GM23248 (cell line): ENCODE measurements around the gene CAV2. TPM values are rescaled to one million over a fixed set of nuclear protein-coding genes. Genes with fewer than 3 reads are reported as not detected.

Experiments
- DNase-seq: peaks from one replicate; pipeline ENCODE4 v3.0.0-alpha.2; 2015
- H2AFZ ChIP-seq: fragments of 200-600 bp; sonication (generic); 2 replicates; pipeline ENCODE4 v1.6.1; 2016; ENCODE audit warnings: antibody characterized with exemption
- H3F3A ChIP-seq: fragments of 200-600 bp; sonication (generic); 2 replicates; pipeline ENCODE4 v1.6.1; 2016; ENCODE audit warnings: mild to moderate bottlenecking, antibody characterized with exemption, mixed run types; ENCODE audit not compliant: insufficient read depth
- H3K27ac ChIP-seq: fragments of 200-600 bp; sonication (generic); 2 replicates; pipeline ENCODE4 v1.5.1; 2016; ENCODE audit warnings: mild to moderate bottlenecking
- H3K27me3 ChIP-seq: fragments of 200-600 bp; sonication (generic); replicated peaks from 2 replicates; pipeline ENCODE4 v1.6.1; 2016; ENCODE audit warnings: mild to moderate bottlenecking; ENCODE audit not compliant: insufficient read depth
- H3K36me3 ChIP-seq: fragments of 200-600 bp; sonication (generic); 2 replicates; pipeline ENCODE4 v1.6.1; 2016; ENCODE audit warnings: low read depth, mild to moderate bottlenecking
- H3K4me1 ChIP-seq: fragments of 200-600 bp; sonication (generic); 2 replicates; pipeline ENCODE4 v1.6.1; 2016; ENCODE audit warnings: mild to moderate bottlenecking; ENCODE audit not compliant: insufficient read depth
- H3K4me2 ChIP-seq: fragments of 200-600 bp; sonication (generic); one replicate; pipeline ENCODE4 v1.6.1; 2016; ENCODE audit warnings: mild to moderate bottlenecking; ENCODE audit not compliant: unreplicated experiment
- H3K4me3 ChIP-seq: fragments of 200-600 bp; sonication (generic); 2 replicates; pipeline ENCODE4 v1.5.1; 2016; ENCODE audit warnings: mild to moderate bottlenecking
- H3K79me2 ChIP-seq: fragments of 200-600 bp; sonication (generic); 2 replicates; pipeline ENCODE4 v1.6.1; 2016; ENCODE audit warnings: mild to moderate bottlenecking; ENCODE audit not compliant: insufficient read depth
- H3K9ac ChIP-seq: fragments of 200-600 bp; sonication (generic); 2 replicates; pipeline ENCODE4 v1.6.1; 2016; ENCODE audit warnings: mild to moderate bottlenecking
- H3K9me2 ChIP-seq: fragments of 200-600 bp; sonication (generic); 2 replicates; pipeline ENCODE4 v1.6.1; 2016; ENCODE audit warnings: mixed run types, mild to moderate bottlenecking, moderate library complexity; ENCODE audit not compliant: insufficient read depth
- H3K9me3 ChIP-seq: fragments of 200-600 bp; sonication (generic); one replicate; pipeline ENCODE4 v1.6.1; 2017; ENCODE audit warnings: low read depth
- H4K20me1 ChIP-seq: fragments of 200-600 bp; sonication (generic); 2 replicates; pipeline ENCODE4 v1.6.0; 2016; ENCODE audit not compliant: insufficient read depth
- EZH2 ChIP-seq: fragments of 200-600 bp; sonication (generic); IDR thresholded peaks from 2 replicates; pipeline ENCODE4 v1.6.1; 2018; ENCODE audit warnings: antibody characterized with exemption, mild to moderate bottlenecking; ENCODE audit not compliant: insufficient read depth, poor library complexity, severe bottlenecking
- EZH2phosphoT487 ChIP-seq: fragments of 200-600 bp; sonication (generic); IDR thresholded peaks from 2 replicates; pipeline ENCODE4 v1.6.1; 2018; ENCODE audit warnings: antibody characterized with exemption, moderate library complexity, mild to moderate bottlenecking, low read depth; ENCODE audit not compliant: insufficient read depth
- WGBS, 2 experiments: methylation state at CpG; one replicate each; pipeline ENCODE4 v1.1.6; 2015 to 2017; ENCODE audit warnings: low lambda C conversion rate in 2 of 2, low coverage in 1 of 2; ENCODE audit errors: missing lambda C conversion rate in 2 of 2; 5-methylcytosine and 5-hydroxymethylcytosine counted together
- in situ Hi-C: fragments of 300-500 bp; cut with MboI; formaldehyde crosslinking; loops from 2 replicates; pipeline ENCODE4 v1.15.0; 2020
- polyA plus RNA-seq: library from polyadenylated mRNA; unstranded; fragments of >200 nt; fragmentation: Nextera tagmentation; extraction: Ambion mirVana; gene quantifications from 2 replicates; pipeline ENCODE4 v1.2.1, GENCODE V29; 2016
- total RNA-seq: library from RNA; depleted of rRNA; stranded (reverse); fragments of >200 nt; shearing (Covaris generic); gene quantifications from 2 replicates; pipeline ENCODE4 v1.2.3, GENCODE V29; 2014

Gene CAV2
- total and polyA plus RNA-seq, 2 experiments from 2014 or later, result 283 to 344 TPM

GRCh38 chr7:116501425-116502167, 2.1 kb downstream of the CAV2 start:
- Histone ChIP-seq H3K36me3 (peaks cover 46% of the 10 kb centered on the region), H3K27me3 (no peaks in the 10 kb centered on the region), H2AFZ (no peak overlapping the region), H3K27ac (peak overlapping the region; percentile 80; the same call in 1 of the 2 replicates), H3K4me3 (peak overlapping the region; percentile 88), H3K4me1 (peaks cover 42% of the 10 kb centered on the region), H3F3A (peaks cover 48% of the 10 kb centered on the region), H3K9me3 (no peaks in the 10 kb centered on the region), H3K4me2 (peak overlapping the region; percentile 99), H3K9ac (peak overlapping the region; percentile 94), H3K9me2 (no peaks in the 10 kb centered on the region), H4K20me1 (no peaks in the 10 kb centered on the region), H3K79me2 (peaks cover 68% of the 10 kb centered on the region)
- TF ChIP-seq EZH2phosphoT487 (no peak), EZH2 (no peak)
- DNase-seq, result peak; percentile 31
- WGBS, 2 experiments, result 83 to 84% methylated on average over 5 of the region's 5 CpGs
- in situ Hi-C loops, result no loop called here

DNA sequence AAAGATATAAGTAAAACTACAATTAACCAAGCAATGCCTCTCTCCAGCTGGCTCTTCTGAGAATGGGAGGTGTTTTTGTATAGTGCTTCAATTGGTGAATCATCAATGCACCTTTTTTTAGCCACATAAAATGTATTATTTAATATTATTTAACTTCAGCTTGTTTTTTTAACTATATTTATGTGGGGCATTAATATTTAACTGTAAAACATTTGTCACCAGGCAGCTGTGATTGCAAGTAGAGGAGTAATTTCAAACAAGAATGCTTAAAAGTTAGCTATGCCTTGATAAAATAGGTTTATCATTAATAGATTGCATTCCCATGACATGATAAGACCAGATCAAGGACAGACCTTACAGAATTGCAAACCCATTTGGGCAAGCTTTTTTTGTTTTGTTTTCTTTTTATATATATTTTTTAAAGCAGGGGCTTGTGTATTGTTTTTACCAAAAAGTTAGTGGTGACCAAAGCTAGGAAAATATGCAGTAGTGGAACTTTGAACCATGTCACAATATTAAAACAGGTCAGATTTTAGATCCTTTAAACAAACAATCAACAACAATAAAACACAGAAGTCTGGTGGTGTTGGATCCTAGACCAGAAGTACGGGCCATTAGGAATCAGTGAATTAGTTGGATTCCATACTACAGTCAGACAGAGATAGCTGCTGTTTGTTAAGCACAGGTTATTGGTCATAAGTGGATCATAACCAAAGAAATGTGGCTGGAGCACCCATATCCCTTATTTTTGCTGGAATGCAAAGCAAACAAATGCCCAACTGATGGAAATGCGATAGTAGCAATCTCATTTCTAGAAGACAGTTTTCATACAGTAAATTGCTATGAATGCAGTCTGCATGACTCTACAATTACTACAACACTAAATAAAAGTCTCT, 2.9 kb downstream of the CAV2 start:
- WGBS, 2 experiments, result 99 to 100% methylated on average over 2 of the region's 2 CpGs
- Histone ChIP-seq H3K79me2 (peaks cover 75% of the 10 kb centered on the region), H3K36me3 (peaks cover 53% of the 10 kb centered on the region), H3K9ac (peak overlapping the region; percentile 94; the same call in 1 of the 2 replicates), H3K27ac (0 out of 2 replicates have a peak overlapping the region, but pooled peaks have one; percentile 3), H3K4me2 (peak overlapping the region; percentile 99), H3K4me1 (peaks cover 43% of the 10 kb centered on the region), H3F3A (peaks cover 51% of the 10 kb centered on the region), H3K9me3 (no peaks in the 10 kb centered on the region), H3K4me3 (peak overlapping the region; percentile 88), H4K20me1 (no peaks in the 10 kb centered on the region), H3K9me2 (no peaks in the 10 kb centered on the region), H2AFZ (no peak overlapping the region), H3K27me3 (no peaks in the 10 kb centered on the region)
- DNase-seq, result no peak
- in situ Hi-C loops, result no loop called here
- TF ChIP-seq EZH2 (no peak), EZH2phosphoT487 (no peak)

- Histone ChIP-seq H3K9me2 (no peaks in the 10 kb centered on the region), H3F3A (peaks cover 53% of the 10 kb centered on the region), H3K9ac (no peak overlapping the region), H3K4me2 (no peak overlapping the region), H3K4me1 (peaks cover 35% of the 10 kb centered on the region), H3K27me3 (no peaks in the 10 kb centered on the region), H3K9me3 (no peaks in the 10 kb centered on the region), H3K79me2 (peaks cover 85% of the 10 kb centered on the region), H4K20me1 (no peaks in the 10 kb centered on the region), H3K27ac (no peak overlapping the region), H2AFZ (no peak overlapping the region), H3K36me3 (peaks cover 67% of the 10 kb centered on the region), H3K4me3 (no peak overlapping the region)
- in situ Hi-C loops, result no loop called here
- TF ChIP-seq EZH2 (no peak), EZH2phosphoT487 (no peak)
- DNase-seq, result no peak
These were observed 4.3 kb downstream of the CAV2 start for GRCh38 chr7:116503835-116504234.

DNA sequence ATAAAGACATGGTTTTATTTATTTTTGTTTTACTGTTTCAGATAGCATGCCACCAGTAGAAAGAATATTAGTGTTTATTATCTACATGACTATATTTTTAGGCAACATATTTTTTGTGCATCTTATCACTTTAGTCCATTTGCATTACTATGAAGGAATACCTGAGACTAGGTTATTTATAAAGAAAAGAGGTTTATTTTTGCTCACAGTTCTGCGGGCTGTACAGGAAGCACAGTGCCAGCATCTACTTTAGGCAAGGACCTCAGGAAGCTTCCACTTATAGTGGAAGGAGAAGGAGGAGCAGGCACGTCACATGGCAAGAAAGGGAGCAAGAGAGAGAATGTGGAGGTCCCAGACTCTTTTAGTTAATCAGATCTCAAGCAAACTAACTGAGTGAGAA, 5.7 kb downstream of the CAV2 start:
- Histone ChIP-seq H4K20me1 (no peaks in the 10 kb centered on the region), H3K79me2 (peaks cover 79% of the 10 kb centered on the region), H3K4me2 (no peak overlapping the region), H3K4me3 (no peak overlapping the region), H3F3A (peaks cover 68% of the 10 kb centered on the region), H3K9me3 (no peaks in the 10 kb centered on the region), H3K36me3 (peaks cover 77% of the 10 kb centered on the region), H3K9ac (no peak overlapping the region), H3K27me3 (no peaks in the 10 kb centered on the region), H2AFZ (no peak overlapping the region), H3K4me1 (peaks cover 35% of the 10 kb centered on the region), H3K27ac (no peak overlapping the region), H3K9me2 (no peaks in the 10 kb centered on the region)
- in situ Hi-C loops, result no loop called here
- DNase-seq, result no peak
- TF ChIP-seq EZH2phosphoT487 (no peak), EZH2 (no peak)
- WGBS, 2 experiments, result 72 to 76% methylated on average over 2 of the region's 2 CpGs
